RWPE1 (cell line): ENCODE data around the gene SYNJ1.
A peak's percentile ranks its signal among the peaks of the same experiment; 100 is the strongest.

ENCODE experiments used
- CTCF ChIA-PET: fragments of 350-600 bp; sonication (Branson Sonifier 250); formaldehyde crosslinking; extraction: SDS; loops from one replicate; lab custom pipeline; 2021; lab: Yijun Ruan, JAX
- POLR2A ChIA-PET: fragments of 400-600 bp; formaldehyde crosslinking; extraction: SDS; loops from one replicate; lab custom pipeline; 2020; ENCODE audit warnings: antibody characterized with exemption; ENCODE audit not compliant: low non-redundant PET; lab: Yijun Ruan, JAX
- DNase-seq: peaks from one replicate; pipeline ENCODE4 v3.0.0; 2012; ENCODE audit warnings: low spot score
- H3K27ac ChIP-seq: fragments of 450-650 bp; 2 replicates; pipeline ENCODE4 v1.5.1; 2017
- CTCF ChIP-seq: fragments of 450-650 bp; conservative IDR thresholded peaks from 2 replicates; pipeline ENCODE4 v1.5.1; 2017; ENCODE audit warnings: low read depth, mild to moderate bottlenecking

Gene SYNJ1

GRCh38 chr21:32599091-32599490 lies 128.7 kb downstream of the SYNJ1 start:
- POLR2A ChIA-PET = no interaction called here
- CTCF ChIA-PET = no interaction called here
- DNase-seq = no peak
- no peak for TF ChIP-seq CTCF
- no peak overlapping the region for H3K27ac ChIP-seq

GRCh38 chr21:32597205-32597604 lies 130.6 kb downstream of the SYNJ1 start:
- ChIA-PET CTCF (interaction anchor here (0.6 kb wide), 3 partner anchors 100 to 1031 kb away, joined by 3 to 8 read pairs (median 3); no protein-coding TSS in a partner anchor), POLR2A (no interaction called here)
- TF ChIP-seq CTCF = no peak
- H3K27ac ChIP-seq = peak overlapping the region; percentile 63
- DNase-seq = peak; percentile 69

GRCh38 chr21:32595431-32595830 lies 132.4 kb downstream of the SYNJ1 start:
- TF ChIP-seq CTCF = no peak
- ChIA-PET CTCF (interaction anchor here (1.0 kb wide), 1 partner anchor 10 kb away, joined by 3 read pairs; the partner anchor contains the start of gene TCP10L), POLR2A (no interaction called here)
- DNase-seq = no peak
- no peak overlapping the region for H3K27ac ChIP-seq

GRCh38 chr21:32593690-32594089 lies 134.1 kb downstream of the SYNJ1 start:
- no peak overlapping the region for H3K27ac ChIP-seq
- TF ChIP-seq CTCF = no peak
- CTCF ChIA-PET = no interaction called here
- DNase-seq = no peak
- POLR2A ChIA-PET = no interaction called here

- no peak for TF ChIP-seq CTCF
- no peak for DNase-seq
- ChIA-PET POLR2A (no interaction called here), CTCF (interaction anchor here (0.6 kb wide), 1 partner anchor 129 kb away, joined by 7 read pairs; no protein-coding TSS in a partner anchor)
- no peak overlapping the region for H3K27ac ChIP-seq
These were observed 134.8 kb downstream of the SYNJ1 start for GRCh38 chr21:32592929-32593502.

- H3K27ac ChIP-seq = no peak overlapping the region
- ChIA-PET CTCF (no interaction called here), POLR2A (no interaction called here)
- DNase-seq = no peak
- no peak for TF ChIP-seq CTCF
These were observed 137.7 kb downstream of the SYNJ1 start for GRCh38 chr21:32590130-32590529.
